GM18907 (cell line): ENCODE results near the gene LIG1.

Source experiments
- ATAC-seq: cut with Tn5 transposase; IDR thresholded peaks from one replicate; pipeline ENCODE4 v1.9.1; 2021; ENCODE audit warnings: mild to moderate bottlenecking, moderate library complexity; ENCODE audit not compliant: unreplicated experiment

LIG1 gene

DNA sequence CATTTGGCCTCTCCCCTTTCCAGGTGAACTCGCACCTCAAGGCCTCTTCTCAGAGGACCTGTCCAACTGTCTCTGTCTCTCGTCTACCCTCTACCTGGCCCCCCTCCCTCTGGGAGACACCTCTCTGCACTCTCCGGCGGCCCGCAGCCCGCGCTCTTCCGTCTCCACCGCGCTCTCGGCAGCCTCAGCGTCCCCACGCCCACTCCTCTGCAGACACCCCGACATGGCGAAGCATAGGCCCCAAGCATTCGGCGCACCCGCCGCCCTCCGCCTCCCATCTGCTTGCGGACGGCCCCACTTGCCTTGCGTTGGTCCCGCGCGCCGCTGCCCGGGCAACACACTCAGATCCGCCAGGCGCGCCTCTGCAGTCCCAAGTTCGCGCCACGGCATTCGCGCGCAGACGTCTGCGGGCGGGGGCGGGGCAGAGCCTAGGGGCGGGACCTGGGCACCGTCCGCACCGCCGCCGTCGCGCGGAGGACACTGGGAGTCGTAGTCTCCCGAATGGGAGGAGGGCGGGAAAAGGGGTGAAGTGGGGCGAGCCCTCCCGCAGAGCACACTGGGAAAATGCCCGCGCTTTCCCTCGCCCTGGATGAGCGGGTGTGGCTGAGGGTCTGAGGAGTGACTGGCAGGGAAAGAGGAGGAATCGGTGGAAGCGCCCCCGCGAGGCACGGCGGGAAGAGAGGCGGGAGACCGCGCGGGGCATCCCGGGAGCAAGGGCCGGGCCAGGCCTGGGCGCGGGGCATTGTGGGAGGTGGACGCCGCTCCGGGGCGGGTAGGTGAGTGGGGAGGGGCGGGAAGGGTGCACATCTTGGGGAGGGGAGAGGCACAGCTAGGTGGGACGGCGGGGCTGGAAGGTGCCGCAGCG, at the start of gene LIG1, which contains the start of gene ZSWIM9:
Gene LIG1 (minus strand): TSS at position 406 of the 865 bp plus-strand sequence. CDS start 4,778 bp downstream, outside the sequence.
Gene ZSWIM9 (plus strand): TSS at position 742 of the 865 bp plus-strand sequence. CDS start 1,123 bp downstream, outside the sequence.
- peak; percentile 87 for ATAC-seq

DNA sequence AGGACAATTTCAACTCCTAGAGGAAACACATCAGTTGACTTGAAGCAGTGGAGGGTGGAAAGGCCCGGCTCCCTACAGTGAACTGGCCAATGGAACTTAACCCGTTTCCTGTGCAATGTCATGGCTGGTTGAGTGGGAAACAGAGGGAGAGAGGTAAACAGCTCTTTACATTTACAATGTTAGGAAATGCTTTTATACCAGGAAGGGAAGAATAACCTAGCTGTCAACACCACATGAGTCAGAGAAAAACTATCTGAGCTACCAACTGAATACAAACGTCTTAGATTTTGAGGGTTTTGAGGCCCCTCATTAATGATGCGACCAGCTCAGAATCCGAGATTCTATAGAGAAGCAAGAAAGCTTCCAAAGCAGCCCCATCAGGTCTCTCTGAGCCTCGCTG, 48.9 kb upstream of the LIG1 start:
- no peak for ATAC-seq

DNA sequence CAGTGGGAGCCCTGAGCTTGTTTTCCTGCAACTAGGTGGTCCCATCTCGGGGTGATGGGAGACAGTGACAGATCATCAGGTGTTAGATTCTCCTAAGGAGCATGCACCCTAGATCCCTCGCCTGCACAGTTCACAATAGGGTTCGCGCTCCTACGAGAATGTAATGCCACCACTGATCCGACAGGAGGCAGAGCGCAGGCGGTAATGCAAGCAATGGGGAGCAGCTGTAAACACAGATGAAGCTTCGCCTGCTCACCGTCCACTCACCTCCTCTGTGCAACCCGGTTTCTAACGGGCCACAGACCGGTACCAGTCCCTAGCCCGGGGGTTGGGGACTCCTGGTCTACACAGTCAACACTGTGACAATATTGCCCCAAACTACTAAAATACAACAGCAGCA, 46.8 kb upstream of the LIG1 start:
- no peak for ATAC-seq

DNA sequence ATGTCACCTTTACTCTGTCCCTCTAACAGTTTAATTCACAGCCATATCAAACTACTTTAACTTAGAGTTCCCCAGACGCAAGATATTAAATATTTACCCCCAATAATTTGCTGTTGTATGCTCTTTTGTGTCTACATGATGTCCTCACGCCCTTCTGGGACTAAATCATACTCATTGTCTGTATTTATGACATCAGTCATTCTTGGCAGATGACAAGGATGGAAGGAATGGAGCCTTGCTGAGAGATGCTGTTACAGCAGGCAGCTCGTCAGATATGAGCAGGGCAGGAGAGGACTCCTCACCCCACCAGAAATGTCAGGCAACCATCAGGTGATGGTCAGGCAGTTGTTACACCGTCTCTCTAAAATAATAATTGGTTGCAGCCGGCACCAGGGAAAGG, 43.8 kb upstream of the LIG1 start:
- ATAC-seq: no peak

DNA sequence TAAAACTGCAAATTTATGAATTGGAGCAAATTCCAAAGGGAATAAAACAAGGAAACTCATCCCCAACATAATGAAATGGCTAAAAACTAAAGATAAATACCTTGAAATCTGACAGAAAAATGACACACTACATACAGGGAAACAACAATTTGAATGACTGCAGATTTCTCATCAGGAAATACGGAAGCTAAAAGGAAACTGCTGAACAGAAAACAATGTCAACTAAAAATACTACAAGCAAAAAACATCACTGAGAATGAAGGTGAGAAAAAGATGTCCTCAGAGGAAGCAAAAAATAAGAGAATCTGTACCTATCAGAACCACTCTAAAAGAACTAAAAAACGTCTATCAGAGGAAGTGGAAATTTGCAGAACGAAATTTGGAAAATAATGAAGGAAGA, 39.9 kb upstream of the LIG1 start:
- ATAC-seq: no peak

DNA sequence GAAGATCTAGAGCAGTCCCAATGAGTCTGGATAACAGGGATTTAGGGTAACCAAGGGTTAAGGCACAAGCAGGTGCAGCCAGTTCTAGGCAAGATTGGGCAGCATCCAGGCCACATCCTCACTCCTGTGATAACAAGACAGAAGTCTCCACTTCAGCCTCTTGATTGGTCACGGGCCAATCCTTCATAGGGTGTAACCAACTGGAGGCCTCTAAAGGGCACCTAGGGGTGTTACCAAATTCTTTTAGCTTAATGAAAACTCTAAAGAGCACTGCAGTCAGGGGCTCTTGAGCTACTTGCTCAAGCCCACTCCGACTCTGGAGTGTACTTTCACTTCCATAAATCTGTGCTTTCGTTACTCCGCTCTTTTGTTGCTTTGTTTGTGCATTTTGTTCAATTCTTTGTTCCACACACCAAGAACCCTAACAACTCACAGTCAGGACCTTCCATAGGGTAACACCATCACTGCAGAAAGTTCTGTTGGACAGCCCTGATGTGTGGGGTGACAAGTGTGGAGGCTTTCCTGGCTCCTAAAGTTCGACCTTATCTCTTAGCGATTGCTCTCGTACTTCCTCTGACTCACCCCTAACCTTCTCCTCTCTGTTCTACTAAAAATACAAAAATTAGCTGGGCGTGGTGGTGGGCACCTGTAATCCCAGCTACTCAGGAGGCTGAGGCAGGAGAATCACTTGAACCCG, 36.4 kb upstream of the LIG1 start:
- ATAC-seq: no peak

DNA sequence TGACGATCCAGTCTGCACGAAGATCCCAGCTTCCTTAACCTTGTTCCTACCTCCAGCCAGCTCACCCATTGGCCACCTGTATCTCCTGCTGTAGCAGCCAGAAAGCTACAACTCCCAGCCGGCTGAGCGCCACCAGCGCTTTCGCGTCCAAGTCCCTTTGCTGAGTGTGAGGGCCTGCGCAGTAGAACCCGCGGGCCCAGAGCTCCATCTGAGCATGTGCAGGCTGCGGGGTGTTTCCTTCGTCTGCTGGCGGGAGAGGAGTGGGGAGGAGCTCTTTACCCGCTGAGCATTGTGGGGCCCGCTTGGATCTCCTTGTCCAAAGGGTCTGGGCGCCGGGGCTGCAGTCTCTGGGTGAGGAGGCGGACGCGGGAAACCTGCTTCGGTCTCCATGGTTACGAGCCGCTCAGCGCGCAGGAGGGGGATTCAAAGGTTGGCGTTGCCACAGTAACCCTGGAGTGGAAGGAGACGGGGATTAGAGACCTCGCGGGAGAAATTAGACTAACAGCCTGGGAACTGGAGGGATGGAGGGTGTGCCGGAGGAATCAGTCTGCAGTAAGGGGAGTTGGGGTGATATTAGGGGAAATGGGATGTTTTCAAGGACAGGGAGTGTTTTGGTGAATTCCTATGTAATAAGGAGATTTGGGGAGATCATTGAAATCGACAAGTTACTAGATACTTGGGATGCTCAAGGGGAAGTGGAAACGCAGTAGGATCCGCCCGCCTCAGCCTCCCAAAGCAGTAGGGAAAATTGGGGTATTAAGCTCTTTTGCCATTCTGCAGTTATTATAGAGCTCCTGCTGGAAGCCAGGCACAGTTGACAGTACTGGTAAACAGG, 33.9 kb upstream of the LIG1 start:
- ATAC-seq: peak; percentile 85

DNA sequence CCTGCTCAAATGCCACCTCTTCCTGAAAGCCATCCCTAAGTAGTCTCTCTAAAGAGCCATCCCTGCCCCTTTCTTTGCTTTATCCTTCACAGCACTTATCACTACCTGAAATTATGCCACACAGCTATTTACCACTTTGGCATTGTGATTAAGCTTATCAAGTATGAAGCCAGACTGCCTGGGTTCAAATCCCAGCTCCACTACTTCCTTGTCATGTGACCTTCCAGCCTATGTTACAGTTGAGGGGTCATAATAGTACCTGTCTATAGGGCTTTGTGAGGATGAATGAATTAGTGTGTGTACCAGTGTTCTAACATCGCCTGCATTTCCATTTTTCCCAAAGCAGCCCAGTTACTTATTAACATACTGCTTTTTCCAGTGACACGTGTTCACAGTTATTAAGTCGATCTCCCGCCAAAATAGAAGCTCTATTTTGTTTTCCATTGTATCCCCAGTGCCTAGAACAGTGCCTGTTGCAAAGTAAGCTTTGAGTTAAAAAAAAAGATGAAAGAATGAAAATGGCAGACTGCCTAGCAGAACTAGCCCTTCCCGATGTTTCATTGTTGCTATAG, 33.2 kb upstream of the LIG1 start:
- no peak for ATAC-seq

DNA sequence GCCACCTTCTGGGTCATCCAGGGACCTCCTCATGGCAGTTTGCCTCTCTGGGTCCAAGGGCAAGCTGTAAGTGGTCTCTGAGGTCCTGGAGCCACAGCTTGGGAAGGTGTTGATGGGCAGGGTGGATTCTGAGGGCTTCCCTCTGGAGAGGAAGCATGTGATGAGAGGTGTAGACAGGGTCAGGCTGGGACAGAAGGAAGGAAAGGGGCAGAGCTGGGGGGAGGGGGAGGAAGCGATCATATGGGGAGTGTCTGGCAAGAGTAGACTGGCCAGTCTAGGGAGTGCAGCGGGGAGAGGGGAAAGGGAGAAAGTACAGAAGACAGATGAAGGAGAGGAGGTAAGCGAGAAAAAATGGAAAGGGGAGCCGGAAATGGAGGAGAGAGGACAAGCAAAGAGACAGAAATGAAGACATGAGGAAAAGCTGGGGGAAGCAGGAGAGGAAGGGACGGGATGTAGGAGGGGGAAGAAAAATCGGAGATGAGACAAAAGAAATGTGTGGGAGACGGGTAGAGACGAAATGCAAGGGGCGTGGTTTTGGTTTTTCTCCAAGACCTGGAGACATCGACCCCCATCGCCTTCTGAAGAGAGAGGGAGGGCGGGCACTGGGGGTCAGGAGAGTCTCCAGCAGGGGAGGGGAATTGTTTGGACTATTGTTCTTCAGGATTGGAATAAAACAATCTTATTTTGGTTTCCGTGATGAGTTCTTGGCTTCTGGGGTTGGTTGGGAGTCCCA, 27.0 kb upstream of the LIG1 start:
- ATAC-seq: no peak

DNA sequence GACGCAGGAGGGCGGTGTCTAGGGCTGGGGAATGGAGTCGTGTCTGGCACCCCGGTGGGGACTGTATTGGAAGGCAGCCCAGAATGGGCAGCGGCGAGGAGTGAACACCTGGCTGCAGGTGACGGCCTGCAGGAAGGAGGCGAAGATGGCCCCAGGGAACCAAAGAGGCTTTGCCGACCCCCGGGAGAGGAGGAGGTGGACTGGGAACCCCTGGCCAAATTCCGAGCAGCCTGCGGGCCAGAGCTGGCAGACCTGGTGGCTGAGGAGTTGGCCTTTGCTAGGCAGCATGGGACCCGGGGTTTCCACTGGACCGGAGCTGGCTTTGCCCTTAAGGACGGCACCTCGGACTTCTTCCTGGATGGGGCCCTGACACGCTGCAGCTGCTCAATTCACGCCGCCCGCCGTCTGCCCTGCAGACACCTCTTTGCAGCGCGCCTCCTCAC, 26.2 kb upstream of the LIG1 start:
- no peak for ATAC-seq

DNA sequence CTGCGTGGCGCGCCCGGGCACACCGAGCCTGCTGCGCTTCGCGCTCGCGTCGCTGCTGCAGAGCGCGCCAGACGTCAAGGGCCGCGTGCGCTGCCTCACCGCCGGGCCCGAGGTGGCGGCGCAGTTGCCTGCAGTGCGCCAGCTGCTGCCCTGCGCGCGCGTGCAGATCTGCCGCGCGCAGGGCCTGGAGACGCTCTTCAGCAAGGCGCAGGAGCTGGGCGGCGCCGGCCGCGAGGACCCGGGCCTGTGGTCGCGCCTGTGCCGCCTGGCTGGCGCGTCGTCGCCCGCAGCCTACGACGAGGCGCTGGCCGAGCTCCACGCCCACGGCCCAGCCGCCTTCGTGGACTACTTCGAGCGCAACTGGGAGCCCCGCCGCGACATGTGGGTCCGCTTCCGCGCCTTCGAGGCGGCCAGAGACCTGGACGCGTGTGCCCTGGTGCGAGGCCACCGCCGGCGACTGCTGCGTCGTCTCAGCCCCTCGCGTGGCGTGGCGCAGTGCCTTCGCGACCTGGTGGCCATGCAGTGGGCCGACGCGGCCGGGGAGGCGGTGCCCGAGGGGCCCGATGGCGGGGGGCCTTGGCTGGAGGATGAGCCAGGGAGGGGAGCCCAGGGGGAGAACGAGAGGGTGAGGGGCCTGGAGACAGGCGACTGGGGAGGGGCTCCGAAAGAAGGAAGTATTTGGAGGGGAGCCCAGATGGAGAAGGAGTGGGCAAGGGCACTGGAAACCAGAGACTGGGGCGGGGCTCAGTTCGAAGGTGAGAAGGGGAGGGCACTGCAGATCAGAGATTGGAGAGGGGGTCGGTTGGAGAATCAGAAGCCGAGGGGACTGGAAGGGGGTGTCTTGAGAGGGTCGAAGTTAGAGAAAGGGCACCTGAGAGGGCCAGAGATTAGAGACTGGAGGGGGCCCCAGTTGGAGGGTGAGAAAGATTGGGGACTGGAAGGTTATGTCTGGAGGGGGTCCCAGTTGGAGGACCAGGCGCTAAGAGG, 25.0 kb upstream of the LIG1 start:
- no peak for ATAC-seq

DNA sequence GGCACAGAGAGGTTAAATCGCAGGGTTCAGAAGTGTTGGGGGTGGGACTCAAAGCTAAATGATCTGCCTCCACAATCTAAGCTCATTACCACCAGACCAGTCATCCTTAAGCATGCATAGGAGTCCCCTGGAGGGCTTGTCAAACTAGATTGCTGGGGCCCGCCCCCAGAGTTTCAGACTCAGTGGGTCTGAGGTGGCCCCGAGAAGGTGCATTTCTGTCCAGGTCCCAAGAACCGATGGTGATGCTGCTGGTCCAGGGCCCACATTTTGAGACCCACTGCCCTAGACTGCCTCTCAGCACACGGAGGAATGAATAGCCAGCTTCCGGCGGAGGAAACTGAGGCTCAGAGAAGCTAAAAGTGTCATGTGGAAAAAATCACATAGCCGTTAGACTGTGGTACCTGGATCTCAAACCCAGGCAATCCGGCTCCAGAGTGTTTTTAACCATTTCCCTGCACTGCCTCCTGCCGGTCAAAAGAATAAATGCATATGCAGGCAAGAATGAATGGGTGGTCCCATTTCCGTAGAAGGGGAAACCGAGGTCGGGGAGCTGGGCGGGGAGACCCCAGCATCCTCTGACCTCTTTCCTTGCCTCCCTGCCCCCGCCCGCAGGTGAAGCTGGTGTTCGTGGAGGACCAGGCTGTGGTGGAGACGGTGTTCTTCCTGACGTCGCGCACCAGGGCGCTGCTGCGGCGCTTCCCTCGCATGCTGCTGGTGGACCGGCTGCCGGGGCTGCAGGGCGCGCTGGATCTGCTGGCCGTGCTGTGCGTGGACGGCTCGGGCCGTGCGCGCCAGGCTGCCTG, 24.1 kb upstream of the LIG1 start:
- no peak for ATAC-seq

DNA sequence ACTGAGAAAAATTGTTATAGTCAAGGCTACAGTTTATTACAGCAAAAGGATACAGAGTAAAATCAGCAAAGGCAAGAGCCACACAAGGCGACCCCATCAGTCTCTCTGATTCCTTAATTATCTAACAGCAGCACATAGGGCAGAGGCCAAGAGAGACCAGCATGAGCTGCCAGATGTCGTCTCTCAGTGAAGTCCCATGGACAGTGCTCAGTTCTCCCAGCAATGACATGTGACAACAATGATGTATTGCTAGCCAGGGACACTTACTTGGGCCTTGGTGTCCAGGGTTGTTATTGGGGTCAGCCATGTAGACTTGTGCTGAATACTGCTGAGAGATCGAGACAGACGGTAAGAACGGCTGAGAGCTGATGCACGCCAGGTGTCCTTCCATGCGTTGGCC, 22.6 kb upstream of the LIG1 start:
- no peak for ATAC-seq

DNA sequence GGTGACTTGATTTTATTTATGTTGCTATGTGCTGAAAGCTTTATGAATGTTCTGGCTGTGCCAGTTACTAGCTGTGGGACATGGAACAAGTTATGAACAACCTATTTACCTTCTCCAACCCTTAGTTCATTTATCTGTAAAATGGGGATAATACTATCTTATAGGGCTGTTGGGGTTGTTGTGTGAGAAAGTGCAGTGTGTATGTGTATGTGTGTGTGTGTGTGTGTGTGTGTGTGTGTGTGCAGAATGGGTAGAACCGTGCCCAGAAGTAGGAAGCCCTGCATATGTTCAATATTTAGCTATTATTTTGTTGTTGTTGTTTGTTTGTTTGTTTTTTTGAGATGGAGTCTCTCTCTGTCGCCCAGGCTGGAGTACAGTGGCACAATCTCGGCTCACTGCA, 20.7 kb upstream of the LIG1 start:
- ATAC-seq: no peak

DNA sequence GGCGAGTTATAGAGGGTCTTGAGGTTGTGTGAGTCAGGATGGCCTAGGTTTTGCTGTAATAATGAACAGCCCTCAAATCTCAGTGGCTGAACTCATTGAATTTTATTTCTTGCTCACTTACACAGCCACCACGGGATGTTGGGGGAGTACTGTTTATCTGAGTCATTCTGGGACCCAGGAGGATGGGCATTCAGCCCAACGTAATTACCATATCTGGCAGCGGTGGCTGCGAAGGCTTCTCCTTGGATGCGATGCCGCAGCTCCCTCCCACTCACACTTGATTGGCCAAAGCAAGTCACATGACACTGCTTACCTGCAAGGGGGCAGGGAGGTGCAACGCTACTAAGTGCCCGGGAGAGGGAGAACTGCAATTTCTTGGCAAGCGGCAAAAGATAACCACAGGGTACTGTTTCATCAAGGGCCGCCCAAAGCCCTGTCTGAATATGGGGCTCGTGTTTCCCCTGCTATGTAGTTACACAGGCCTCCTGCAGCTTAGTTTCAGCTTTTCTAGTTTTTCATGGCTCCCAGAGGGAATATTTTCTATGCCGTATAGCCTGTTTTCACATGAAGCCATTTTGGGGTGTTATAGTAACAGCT, 20.2 kb upstream of the LIG1 start:
- no peak for ATAC-seq

DNA sequence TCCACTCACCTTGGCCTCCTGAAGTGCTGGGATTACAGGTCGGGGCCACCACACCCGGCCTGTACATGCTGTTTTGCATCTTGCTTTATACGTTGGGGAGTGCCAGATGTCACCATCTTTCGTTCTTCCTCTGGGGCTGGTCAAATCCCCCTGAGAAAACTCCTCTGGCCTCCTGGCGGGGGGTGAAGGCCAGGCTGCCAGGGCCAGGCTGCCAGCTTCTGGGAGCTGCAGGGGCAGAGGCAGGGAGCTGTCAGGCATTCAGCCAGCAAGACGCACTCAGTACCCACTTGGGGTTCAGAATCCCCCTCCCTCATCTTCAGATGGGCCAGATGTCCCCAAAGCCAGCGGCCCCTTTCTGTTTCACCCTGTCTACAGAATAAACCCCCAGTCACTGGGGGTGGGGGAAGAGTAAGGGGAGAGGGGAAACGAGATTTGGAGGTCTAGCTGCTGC, 16.4 kb upstream of the LIG1 start:
- peak; percentile 59 for ATAC-seq

DNA sequence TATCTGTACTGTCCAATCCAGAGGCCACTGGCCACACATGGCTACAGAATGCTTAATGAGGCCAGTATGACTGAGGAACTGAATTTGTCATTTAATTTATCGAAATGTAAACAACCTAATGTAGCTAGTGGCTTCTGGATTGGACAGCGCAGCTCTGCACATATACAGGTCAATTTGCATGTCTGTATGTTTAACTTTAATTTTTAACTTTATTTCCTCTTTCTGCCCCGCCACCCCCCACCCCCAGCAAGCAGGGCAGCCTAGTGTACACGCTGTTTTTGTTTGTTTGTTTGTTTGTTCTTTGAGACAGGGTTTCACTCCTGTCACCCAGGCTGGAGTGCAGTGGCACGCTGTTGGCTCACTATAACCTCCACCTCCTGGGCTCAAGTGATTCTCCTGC, 15.9 kb upstream of the LIG1 start:
- peak; percentile 31 for ATAC-seq

DNA sequence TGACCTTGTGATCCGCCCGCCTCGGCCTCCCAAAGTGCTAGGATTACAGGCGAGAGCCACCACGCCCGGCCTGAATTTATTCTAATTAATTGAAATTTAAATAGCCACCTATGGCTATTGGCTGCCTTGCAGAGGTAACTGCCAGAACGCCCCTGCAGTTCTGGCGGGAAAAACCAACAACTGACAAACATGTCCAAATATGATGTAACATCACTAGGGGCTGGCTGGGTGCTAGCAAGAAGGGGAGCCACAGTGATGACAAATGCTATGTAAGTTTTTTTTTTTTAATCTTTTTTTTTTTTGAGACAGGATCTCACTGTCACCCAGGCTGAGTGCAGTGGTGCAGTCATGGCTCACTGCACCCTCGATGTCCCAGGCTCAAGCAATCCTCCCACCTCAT, 13.2 kb upstream of the LIG1 start:
- ATAC-seq: no peak
